Activated T-cell treated with anti-CD3 and anti-CD28 coated beads, Interleukin-2, amount 50 U/mL, for 72 hours (primary cell): Measurements from ENCODE around the gene DPCD. TPM values are rescaled to one million over a fixed set of nuclear protein-coding genes. Genes with fewer than 3 reads are reported as not detected.
A peak's percentile ranks its signal among the peaks of the same experiment; 100 is the strongest.
"Not testable (repeated sequence)": the region's sequence is repeated elsewhere in the genome, so short reads cannot be mapped to it uniquely, and the experiment has no call there.

ENCODE experiments used
- ATAC-seq, 2 donors: fragments of 150-1000 bp; cut with Tn5 transposase; replicated peaks in 1 of 2; 2 replicates each; pipeline ENCODE4 v1.10.0; 2021; ENCODE audit warnings: moderate library complexity in 2 of 2, mild to moderate bottlenecking in 1 of 2
- DNase-seq, 2 donors: peaks; one replicate each; pipeline ENCODE4 v3.0.0; 2021 to 2022; ENCODE audit warnings: mixed read lengths in 1 of 2
- H3K27ac Mint-ChIP-seq: one replicate; pipeline ENCODE4 v1.8.0; 2022; ENCODE audit warnings: mild to moderate bottlenecking, moderate library complexity, mixed read lengths
- H3K27me3 Mint-ChIP-seq: one replicate; pipeline ENCODE4 v1.8.0; 2022; ENCODE audit warnings: low read depth, mixed read lengths
- H3K36me3 Mint-ChIP-seq, 2 donors: one replicate each; pipeline ENCODE4 v1.8.0; 2022; ENCODE audit warnings: mixed read lengths in 2 of 2, mild to moderate bottlenecking in 1 of 2; ENCODE audit not compliant: insufficient read depth in 2 of 2
- H3K4me1 Mint-ChIP-seq: one replicate; pipeline ENCODE4 v1.8.0; 2022; ENCODE audit warnings: low read depth, mixed read lengths
- H3K4me3 Mint-ChIP-seq, 2 donors: one replicate each; pipeline ENCODE4 v1.8.0; 2022; ENCODE audit warnings: mild to moderate bottlenecking in 2 of 2, mixed read lengths in 2 of 2, moderate library complexity in 2 of 2
- H3K9me3 Mint-ChIP-seq, 2 donors: one replicate each; pipeline ENCODE4 v1.8.0; 2022; ENCODE audit warnings: mixed read lengths in 2 of 2
- total RNA-seq, 2 donors: library from RNA; stranded (reverse); gene quantifications; one replicate each; pipeline ENCODE4 v1.2.3, GENCODE V29; 2022

DPCD gene
- total RNA-seq, 2 donors from 2014 or later, result 4.5 to 4.7 TPM

DNA sequence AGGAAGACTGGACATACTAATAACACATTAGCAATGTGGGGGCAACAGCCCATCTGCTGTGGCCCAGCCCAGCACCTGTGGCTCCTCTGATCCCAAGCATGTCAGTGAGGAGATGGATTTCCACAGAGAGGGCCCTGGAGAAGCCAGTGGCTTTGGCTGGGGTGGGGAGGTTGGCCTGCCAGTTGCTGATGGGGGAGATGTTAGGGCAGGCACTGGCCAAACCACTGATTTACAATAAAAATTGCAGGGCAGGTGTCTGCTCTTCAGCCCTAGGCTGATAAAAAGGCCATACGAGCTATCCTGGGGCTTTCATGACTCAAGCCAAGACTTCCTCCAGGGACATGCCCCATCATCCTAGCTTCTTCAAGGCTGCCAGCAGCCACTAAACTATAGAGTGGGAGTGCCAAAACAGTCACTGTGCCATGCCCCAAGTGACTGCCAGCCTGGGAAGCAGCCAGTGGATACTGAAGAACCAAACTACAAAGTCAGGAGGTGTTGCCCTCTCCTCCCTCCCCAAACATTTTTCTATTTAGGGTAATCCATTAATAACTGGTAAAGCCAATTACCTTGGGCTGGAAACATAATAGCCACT is 37.8 kb downstream of the DPCD start:
- Mint-ChIP-seq H3K4me3 (no peak overlapping the region), H3K27me3 (no peaks in the 10 kb centered on the region), H3K36me3 (peaks cover 0 to 3% of the 10 kb centered on the region in 2 donors), H3K27ac (no peak overlapping the region), H3K9me3 (no peaks in the 10 kb centered on the region), H3K4me1 (no peaks in the 10 kb centered on the region)
- ATAC-seq, result no peak
- DNase-seq, result no peak

DNA sequence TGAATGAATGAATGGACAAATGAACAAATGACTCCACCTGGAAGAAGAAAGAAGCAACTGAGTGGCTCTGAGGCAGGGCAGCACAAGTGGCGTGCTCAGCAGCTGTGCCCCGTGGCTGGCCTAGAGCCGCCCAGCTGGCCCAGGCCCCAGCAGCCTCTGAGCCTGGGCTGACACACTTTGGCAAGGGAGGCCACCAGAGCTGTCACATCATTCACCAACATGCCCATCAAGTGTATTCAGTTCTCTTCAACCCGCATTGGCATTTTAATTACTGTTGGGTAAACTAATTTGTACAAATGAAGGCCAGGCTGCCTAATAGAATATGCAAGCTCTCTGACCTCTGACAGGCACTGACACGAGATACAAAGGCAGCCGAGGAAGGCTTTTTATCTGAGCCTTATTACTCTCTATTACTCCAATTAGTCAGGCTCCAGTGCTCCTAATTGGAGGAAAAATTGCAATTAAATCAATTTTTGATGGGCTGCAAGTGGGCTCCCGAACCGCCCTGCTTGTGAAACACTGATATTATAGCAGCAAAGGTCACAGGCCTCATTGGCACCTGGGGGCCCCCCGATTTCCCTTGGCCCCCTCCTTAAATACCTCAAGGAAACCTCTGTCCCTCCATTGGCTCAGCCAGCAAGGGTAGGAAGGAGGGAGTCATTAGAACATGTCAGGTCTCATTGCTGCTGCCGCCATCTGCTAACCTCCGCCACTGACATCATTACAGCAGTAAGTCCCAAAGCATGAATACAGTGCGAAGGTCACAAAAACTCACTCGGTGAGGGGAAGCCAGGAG is 41.9 kb downstream of the DPCD start:
- ATAC-seq (no peak), DNase-seq (no peak)
- no peak overlapping the region for H3K4me3 Mint-ChIP-seq
- H3K4me1 Mint-ChIP-seq, result no peaks in the 10 kb centered on the region
- no peak overlapping the region for H3K27ac Mint-ChIP-seq
- H3K36me3 Mint-ChIP-seq, result peaks cover 0 to 2% of the 10 kb centered on the region in 2 donors
- no peaks in the 10 kb centered on the region for H3K9me3 Mint-ChIP-seq
- no peaks in the 10 kb centered on the region for H3K27me3 Mint-ChIP-seq

DNA sequence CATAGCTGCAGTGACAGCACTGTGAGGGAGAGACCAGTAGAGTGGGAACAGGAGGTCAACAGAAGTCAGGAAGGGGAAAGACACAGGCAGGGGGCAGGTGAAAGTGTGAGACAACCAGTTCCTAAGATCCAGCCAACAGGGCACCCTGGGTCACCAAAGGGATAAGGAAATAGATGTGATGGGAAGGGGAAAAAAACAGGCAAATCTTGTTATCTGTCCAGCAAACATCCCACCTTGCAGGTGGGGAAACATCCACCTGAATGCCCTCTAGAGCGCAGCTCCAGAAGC is 42.5 kb downstream of the DPCD start:
- peaks cover 0 to 2% of the 10 kb centered on the region in 2 donors for H3K36me3 Mint-ChIP-seq
- H3K9me3 Mint-ChIP-seq, result no peaks in the 10 kb centered on the region
- no peak overlapping the region for H3K27ac Mint-ChIP-seq
- ATAC-seq (no peak), DNase-seq (no peak)
- H3K27me3 Mint-ChIP-seq, result no peaks in the 10 kb centered on the region
- H3K4me3 Mint-ChIP-seq, result no peak overlapping the region
- peaks cover 1% of the 10 kb centered on the region for H3K4me1 Mint-ChIP-seq

DNA sequence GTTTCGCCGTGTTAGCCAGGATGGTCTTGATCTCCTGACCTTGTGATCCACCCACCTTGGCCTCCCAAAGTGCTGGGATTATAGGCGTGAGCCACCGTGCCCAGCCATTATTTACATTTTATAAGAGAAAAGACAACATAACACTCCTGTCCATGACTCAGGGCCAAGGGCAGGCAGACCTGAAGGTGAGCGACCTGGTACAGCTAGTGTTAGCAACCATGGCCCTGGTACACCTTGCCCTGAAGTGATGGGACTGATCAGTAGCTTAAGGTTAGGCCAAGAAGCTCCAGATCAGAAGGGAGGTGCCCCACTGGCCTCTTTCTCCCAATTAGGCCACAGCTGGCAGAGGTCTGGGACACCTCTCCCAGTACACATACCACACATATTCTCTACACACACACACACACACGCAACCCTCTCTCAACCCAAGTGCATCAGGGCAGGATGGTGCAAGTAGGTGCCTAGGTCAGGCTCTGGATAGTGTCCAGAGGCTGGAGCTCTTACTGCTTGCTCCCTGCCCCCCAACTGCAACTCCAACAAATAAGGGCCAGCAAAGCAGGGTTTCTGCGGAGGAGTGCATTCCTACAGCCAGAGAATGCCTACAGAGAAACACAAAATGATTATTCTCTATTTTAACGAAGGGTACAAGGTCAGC is 43.8 kb downstream of the DPCD start:
- ATAC-seq, result no peak
- H3K4me3 Mint-ChIP-seq, result no peak overlapping the region
- H3K27ac Mint-ChIP-seq, result no peak overlapping the region
- peaks cover 0 to 2% of the 10 kb centered on the region in 2 donors for H3K36me3 Mint-ChIP-seq
- peaks cover 3% of the 10 kb centered on the region for H3K4me1 Mint-ChIP-seq
- no peaks in the 10 kb centered on the region for H3K9me3 Mint-ChIP-seq
- no peak for DNase-seq
- H3K27me3 Mint-ChIP-seq, result no peaks in the 10 kb centered on the region

DNA sequence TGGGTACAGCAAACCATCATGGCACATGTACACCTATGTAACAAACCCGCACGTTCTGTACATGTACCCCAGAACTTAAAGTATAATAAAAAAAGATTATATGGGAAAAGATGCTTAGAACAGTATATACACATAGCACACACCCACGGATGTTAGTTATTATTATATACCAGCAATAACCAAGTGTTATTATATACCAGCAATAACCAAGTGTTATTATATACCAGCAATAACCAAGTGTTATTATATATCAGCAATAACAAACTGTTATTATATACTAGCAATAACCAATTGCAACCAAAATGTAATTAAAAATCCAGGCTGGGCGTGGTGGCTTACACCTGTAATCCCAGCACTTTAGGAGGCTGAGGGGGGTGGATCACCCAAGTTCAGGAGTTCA is 45.4 kb downstream of the DPCD start:
- ATAC-seq, DNase-seq, H3K36me3 Mint-ChIP-seq, H3K27ac Mint-ChIP-seq, H3K4me3 Mint-ChIP-seq, H3K9me3 Mint-ChIP-seq, H3K27me3 Mint-ChIP-seq, H3K4me1 Mint-ChIP-seq: not testable (repeated sequence)

- Mint-ChIP-seq H3K4me3 (no peak overlapping the region), H3K9me3 (no peaks in the 10 kb centered on the region), H3K36me3 (peaks cover 6 to 7% of the 10 kb centered on the region in 2 donors), H3K4me1 (peaks cover 3% of the 10 kb centered on the region), H3K27me3 (no peaks in the 10 kb centered on the region), H3K27ac (no peak overlapping the region)
- ATAC-seq, result no peak
- DNase-seq, result no peak
Measured at GRCh38 chr10:101639141-101639900, 51.2 kb downstream of the DPCD start.

DNA sequence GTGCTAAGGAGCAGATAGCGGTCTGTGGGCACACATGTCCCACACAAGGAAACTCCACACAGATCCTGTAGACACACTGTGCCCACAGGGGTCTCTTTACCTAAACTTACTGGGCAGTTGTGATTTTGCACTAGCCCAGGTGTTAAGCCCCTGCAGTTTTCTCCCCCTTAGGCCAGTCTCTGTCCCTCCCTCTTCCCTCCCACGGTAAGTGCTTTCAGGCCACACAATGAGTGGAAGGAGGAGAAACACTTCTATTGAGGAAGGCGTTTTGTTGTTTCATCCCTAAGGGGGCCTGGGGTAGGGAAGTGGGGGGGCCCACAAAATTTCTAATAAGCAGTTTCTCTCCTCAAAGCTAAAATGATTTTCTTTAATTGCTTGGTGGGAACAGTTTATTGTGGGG is 55.4 kb downstream of the DPCD start:
- Mint-ChIP-seq H3K4me1 (peaks cover 7% of the 10 kb centered on the region), H3K9me3 (no peaks in the 10 kb centered on the region), H3K27ac (no peak overlapping the region), H3K27me3 (no peaks in the 10 kb centered on the region), H3K4me3 (no peak overlapping the region), H3K36me3 (peaks cover 5 to 6% of the 10 kb centered on the region in 2 donors)
- DNase-seq (no peak), ATAC-seq (no peak)

- Mint-ChIP-seq H3K27ac (no peak overlapping the region), H3K36me3 (peaks cover 6 to 8% of the 10 kb centered on the region in 2 donors), H3K4me3 (no peak overlapping the region), H3K27me3 (no peaks in the 10 kb centered on the region), H3K9me3 (no peaks in the 10 kb centered on the region), H3K4me1 (peaks cover 7% of the 10 kb centered on the region)
- no peak for DNase-seq
- no peak for ATAC-seq
Measured at GRCh38 chr10:101644002-101644401, 55.9 kb downstream of the DPCD start.

GRCh38 chr10:101645659-101646058 is 57.5 kb downstream of the DPCD start:
- DNase-seq, result no peak
- peak overlapping the region; percentile 64 for H3K27ac Mint-ChIP-seq
- ATAC-seq, result no peak
- H3K27me3 Mint-ChIP-seq, result no peaks in the 10 kb centered on the region
- H3K4me3 Mint-ChIP-seq, result no peak overlapping the region
- peaks cover 0 to 8% of the 10 kb centered on the region in 2 donors for H3K36me3 Mint-ChIP-seq
- H3K9me3 Mint-ChIP-seq, result no peaks in the 10 kb centered on the region
- H3K4me1 Mint-ChIP-seq, result peaks cover 7% of the 10 kb centered on the region

- ATAC-seq (no peak), DNase-seq (no peak)
- peaks cover 0 to 7% of the 10 kb centered on the region in 2 donors for H3K36me3 Mint-ChIP-seq
- H3K4me3 Mint-ChIP-seq, result no peak overlapping the region
- H3K27ac Mint-ChIP-seq, result no peak overlapping the region
- H3K27me3 Mint-ChIP-seq, result no peaks in the 10 kb centered on the region
- no peaks in the 10 kb centered on the region for H3K9me3 Mint-ChIP-seq
- H3K4me1 Mint-ChIP-seq, result peaks cover 7% of the 10 kb centered on the region
Measured at GRCh38 chr10:101646364-101646763, 58.2 kb downstream of the DPCD start.

GRCh38 chr10:101647255-101647654 is 59.1 kb downstream of the DPCD start:
- peaks cover 7% of the 10 kb centered on the region for H3K4me1 Mint-ChIP-seq

GRCh38 chr10:101649525-101650085 is 61.5 kb downstream of the DPCD start:
- Mint-ChIP-seq H3K4me1 (peaks cover 7% of the 10 kb centered on the region), H3K27ac (no peak overlapping the region), H3K27me3 (no peaks in the 10 kb centered on the region), H3K9me3 (no peaks in the 10 kb centered on the region), H3K4me3 (no peak overlapping the region), H3K36me3 (peaks cover 0 to 6% of the 10 kb centered on the region in 2 donors)
- ATAC-seq (no peak), DNase-seq (no peak)

More at GRCh38 chr10:101647255-101647654, 59.1 kb downstream of the DPCD start:
- peaks cover 0 to 6% of the 10 kb centered on the region in 2 donors for H3K36me3 Mint-ChIP-seq
- ATAC-seq (no peak), DNase-seq (no peak)
- no peak overlapping the region for H3K4me3 Mint-ChIP-seq
- H3K27me3 Mint-ChIP-seq, result no peaks in the 10 kb centered on the region
- H3K9me3 Mint-ChIP-seq, result no peaks in the 10 kb centered on the region
- H3K27ac Mint-ChIP-seq, result peak overlapping the region; percentile 55

- Mint-ChIP-seq H3K4me1 (peaks cover 5% of the 10 kb centered on the region), H3K27ac (no peak overlapping the region)
Measured at GRCh38 chr10:101650863-101651262, 62.7 kb downstream of the DPCD start.

More at GRCh38 chr10:101650863-101651262, 62.7 kb downstream of the DPCD start:
- Mint-ChIP-seq H3K4me3 (no peak overlapping the region), H3K27me3 (no peaks in the 10 kb centered on the region), H3K9me3 (no peaks in the 10 kb centered on the region), H3K36me3 (peaks cover 2 to 13% of the 10 kb centered on the region in 2 donors)
- ATAC-seq (no peak), DNase-seq (no peak)
